ELR (cell line): ENCODE measurements around the gene LRRC7.

ENCODE experiments used
- DNase-seq: peaks from one replicate; pipeline ENCODE4 v3.0.0-alpha.2; 2015; ENCODE audit warnings: low read depth

Gene LRRC7

GRCh38 chr1:70093250-70093975 is 525.7 kb downstream of the LRRC7 start:
- no peak for DNase-seq

DNA sequence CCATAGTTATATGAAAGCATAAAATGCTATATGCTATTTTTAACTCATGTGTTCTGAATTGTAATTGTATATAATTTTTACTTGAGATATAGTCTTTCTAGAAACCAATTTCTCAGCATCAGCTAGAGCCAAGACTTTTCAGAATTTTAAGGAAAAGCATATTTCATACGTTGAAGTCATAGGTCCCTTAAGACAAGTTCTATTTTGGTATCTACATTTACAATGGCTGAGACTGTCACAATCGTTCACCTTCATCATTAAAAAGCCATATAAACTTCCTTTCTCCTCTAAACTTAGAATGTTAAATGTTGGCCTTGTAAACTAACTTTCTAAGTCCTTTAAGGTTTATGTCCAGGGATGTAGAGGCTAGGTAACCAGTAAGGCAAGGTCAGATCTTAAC is 533.5 kb downstream of the LRRC7 start:
- DNase-seq = no peak

DNA sequence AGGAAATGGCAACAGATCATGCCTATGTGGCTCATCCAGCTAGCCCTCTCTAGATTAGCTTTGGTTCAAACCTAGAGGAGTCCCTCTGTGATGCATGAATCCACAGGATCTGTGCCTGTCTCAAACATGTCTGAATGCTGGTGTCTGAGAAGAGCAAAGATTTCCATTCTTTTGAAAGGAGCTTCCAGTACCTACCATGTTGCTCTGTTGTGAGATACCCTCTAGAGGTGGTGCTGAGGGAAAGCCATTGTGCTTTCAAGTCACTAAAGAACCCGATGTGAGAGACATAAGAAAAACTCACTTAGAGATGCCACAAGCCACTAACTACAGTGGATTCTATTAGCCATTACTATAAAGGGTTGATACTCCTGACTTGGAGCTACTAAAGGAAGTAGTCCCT is 534.1 kb downstream of the LRRC7 start:
- DNase-seq = no peak

- no peak for DNase-seq
Measured at GRCh38 chr1:70103770-70104169, 536.0 kb downstream of the LRRC7 start.

GRCh38 chr1:70109241-70109640 is 541.5 kb downstream of the LRRC7 start:
- no peak for DNase-seq

GRCh38 chr1:70112838-70113237 is 545.1 kb downstream of the LRRC7 start:
- DNase-seq = no peak

- DNase-seq = no peak
Measured at GRCh38 chr1:70115315-70115714, 547.6 kb downstream of the LRRC7 start.

- DNase-seq = no peak
Measured at GRCh38 chr1:70117046-70117445, 549.3 kb downstream of the LRRC7 start.

DNA sequence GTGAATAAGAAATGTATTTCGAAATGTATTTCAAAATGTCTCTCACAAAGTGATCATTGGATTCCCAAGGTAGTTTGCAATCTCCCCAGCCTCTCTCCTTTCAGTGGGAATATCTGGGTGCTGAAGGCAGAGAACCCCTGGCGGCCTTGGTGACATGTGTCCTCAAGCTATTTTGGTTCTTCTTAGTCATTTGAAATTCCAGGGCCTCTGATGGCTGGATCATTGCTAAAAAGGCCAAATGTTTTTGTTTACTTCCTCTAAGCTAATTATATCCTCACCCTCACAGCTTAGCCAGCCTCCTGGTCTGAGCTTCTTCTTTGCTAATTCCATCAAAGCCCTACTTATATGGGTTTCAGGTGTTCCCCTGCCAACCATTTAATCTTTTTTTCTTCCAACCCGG is 566.4 kb downstream of the LRRC7 start:
- peak; percentile 25 for DNase-seq

DNA sequence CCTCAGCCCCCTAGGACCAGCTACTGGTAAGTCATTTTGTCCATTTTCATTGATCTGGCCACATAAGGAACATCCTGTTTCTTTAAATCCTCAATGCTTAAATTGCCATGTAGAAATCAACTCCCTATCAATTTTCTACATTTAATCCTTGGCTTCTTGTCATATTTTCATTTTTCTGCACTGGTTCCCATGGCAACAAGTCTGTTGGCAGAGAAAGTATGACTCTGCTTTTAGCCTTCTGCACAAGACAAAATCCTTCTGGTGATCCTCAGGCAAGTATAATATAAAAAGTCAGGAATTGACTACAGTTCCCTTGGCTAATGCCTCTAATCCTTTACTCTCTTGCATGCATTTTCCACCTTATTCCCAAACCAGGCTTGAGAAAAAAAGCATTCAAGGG is 572.6 kb downstream of the LRRC7 start:
- peak; percentile 17 for DNase-seq

DNA sequence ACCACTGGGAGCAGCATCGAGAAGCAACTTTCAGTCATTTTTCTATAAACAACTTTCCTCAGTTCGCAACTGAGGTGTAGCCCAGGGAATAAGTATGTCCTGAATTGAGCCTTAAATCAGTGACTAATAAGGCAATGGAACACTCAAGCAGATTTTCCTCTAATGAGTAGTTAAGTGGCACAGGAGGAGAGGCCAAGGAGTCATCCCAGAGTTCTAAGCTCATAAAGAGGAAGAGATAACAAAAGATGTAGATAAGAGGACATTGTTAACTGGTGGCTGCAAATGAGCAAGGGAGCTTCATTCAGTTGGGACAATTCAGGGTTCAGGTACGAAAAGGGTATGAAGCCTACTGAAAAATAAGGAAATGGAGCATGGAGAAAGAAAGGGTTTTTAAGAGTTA is 573.2 kb downstream of the LRRC7 start:
- peak; percentile 20 for DNase-seq

DNA sequence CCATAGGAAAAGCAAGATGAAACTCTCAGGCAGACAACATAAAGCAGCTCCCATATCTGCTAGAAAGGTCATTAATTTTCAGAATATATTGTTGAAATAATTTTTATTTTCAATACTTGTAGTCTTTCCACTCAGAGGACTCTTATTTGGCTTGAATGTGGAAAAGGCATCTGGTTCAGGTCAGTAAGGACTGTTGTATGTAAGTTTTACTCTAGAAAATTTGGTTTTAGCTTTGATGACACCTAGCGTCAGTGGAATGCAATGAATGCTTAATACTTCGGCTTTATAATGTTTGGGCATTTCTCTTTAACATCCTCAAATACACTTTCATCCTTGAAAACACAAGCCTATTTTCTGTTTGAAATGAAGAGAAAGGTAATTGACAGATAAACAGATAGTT is 574.4 kb downstream of the LRRC7 start:
- peak; percentile 40 for DNase-seq

DNA sequence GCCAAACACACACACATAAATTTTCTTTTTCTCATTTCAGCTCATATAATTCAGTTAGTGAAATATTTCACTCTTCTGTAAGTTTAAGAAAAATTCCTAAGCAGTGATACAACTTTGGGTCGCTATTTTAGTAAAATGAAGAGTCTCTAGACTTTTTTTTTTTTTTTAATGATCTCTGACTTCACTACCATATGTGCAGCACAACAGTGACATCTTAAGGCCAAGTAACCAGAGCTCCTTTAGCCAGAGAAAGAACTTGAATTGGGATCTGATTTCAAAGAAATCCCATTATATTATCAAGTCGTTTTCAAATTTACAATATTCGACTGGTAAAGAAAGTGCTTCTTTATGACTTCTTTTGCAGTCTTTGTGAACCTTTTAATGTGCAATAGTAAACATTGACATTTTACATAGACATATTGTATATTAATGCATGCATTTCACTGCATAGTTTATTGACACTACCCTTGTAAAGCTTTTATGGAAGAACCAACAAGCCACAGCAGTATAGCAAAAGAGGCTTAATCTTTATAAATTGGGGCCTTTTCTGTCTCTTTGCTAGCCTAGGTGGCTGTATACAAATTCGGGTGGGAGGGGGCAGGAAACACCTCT is 575.4 kb downstream of the LRRC7 start:
- DNase-seq = peak; percentile 60

DNA sequence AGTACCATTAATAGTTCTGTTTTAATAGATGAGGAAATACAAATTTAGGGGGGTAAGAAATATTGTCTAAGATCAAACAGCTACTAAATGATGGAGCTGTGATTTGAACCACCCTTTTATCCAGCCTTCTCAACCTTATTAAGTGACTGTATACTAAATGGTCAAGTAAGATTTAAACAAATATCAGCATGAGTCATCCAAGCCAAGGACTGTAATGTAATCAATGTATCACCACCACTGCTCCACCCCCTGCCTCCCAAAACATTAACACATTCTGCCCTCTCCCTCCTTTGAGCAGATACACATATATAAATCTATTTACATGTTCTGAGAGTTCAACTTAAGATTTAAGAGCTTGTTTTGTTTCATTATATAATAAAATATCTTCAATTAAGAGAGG is 578.8 kb downstream of the LRRC7 start:
- DNase-seq = peak; percentile 87

DNA sequence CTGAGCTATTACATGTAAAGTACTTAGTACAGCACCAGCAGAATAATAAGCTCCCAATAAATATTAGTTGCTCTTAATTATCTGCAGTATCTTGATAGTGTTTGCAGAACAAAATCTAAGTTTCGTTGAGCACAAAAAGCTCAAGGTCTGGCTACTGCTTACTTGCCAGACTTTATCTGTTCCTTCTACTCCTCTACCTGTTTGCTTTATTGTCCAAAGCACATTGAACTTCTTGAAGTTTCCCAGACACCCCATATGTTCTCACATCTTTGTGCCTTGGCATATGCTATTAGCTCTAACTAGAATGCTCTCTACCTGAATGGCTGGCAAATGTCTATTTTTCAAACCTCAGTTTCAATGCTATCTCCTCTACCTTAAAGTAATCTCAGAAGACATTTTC is 582.7 kb downstream of the LRRC7 start:
- DNase-seq = no peak

- no peak for DNase-seq
Measured at GRCh38 chr1:70153739-70154138, 586.0 kb downstream of the LRRC7 start.

GRCh38 chr1:70156529-70157120 is 588.9 kb downstream of the LRRC7 start:
- peak; percentile 92 for DNase-seq

DNA sequence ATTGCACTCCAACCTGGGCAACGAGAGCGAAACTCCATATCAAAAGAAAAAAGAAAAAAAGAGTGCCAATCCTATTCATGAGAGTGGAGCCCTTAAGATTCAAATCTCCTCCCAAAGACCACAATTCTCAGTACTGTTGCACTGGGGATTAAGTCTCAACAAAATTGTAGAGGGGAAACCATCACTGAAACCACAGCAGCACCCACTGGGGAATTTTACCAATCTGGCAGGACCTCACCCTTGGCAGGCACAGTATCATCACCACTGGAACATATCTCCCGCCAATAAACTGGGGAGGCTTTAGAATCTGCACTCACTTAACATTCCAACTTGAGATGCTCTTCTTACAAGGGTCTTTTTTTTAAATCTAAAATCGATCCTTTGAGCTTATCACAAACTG is 596.6 kb downstream of the LRRC7 start:
- no peak for DNase-seq

DNA sequence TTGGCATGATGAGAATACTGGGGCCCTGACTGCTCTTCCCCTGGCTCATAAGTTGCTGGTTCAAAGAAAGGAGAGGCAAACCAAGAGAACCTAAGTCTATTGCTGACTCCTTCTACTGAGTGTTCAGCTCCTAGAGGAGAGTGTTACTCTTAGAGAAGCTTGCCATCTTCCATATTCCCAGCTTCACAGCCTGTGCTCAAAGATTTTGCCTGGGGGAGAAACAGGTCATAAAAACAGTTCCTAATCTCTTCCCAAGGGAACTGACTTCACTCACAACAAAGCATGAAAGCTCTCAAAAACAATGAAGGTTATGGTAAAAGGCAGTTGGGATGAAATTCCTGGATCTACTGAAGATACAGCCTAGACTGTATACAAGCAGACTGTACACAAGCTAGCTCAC is 600.6 kb downstream of the LRRC7 start:
- DNase-seq = no peak

GRCh38 chr1:70169018-70169839 is 601.5 kb downstream of the LRRC7 start:
- DNase-seq = no peak

DNA sequence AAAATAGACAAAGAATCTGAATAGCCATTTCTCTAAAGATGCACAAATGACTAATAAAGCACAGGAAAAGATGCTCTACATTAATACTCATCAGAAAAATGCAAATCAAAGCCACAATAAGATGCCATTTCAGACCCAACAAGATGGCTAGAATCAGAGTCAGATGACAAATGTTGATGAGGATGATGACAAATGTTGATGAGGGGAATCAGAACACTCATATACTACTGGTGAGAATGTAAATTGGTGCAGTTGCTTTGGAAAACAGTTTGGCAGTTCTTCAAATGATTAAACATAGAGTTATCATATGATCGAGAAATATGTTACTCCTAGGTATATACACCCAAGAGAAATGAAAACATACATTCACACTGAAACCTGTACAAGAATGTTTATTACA is 603.8 kb downstream of the LRRC7 start:
- DNase-seq = no peak
